ENCODE results near the gene ACCS.

- TF ChIP-seq CTCF (IDR thresholded peaks at IDR 0.05; ENCODE audit: low read depth, low read length, poor library complexity, severe bottlenecking) (no peak), EZH2phosphoT487 (IDR thresholded peaks at IDR 0.05; ENCODE audit: borderline replicate concordance, low read length) (no peak)
These were observed 31.8 kb downstream of the ACCS start for GRCh38 chr11:44097821-44098220.
